Calu3 (cell line): ENCODE results near the gene STK38L. TPM values are rescaled to one million over a fixed set of nuclear protein-coding genes. Genes with fewer than 3 reads are reported as not detected.

Experiments used
- BruUV-seq: library from RNA; stranded (reverse); fragments of 400-500 nt; replicated peaks from 2 replicates; lab custom pipeline; 2021; lab: Mats Ljungman, UMichigan
- CTCF ChIA-PET: fragments of 300-600 bp; sonication (Branson Sonifier 250); formaldehyde crosslinking; loops from one replicate; lab custom pipeline; 2022; ENCODE audit warnings: antibody characterized with exemption; lab: Charles Lee
- DNase-seq: peaks from one replicate; pipeline ENCODE4 v3.0.0; 2022
- H3K27ac Mint-ChIP-seq: one replicate; pipeline ENCODE4 v1.8.0; 2022; ENCODE audit warnings: mixed read lengths; ENCODE audit not compliant: unreplicated experiment
- H3K27me3 Mint-ChIP-seq: one replicate; pipeline ENCODE4 v1.8.0; 2022; ENCODE audit warnings: mixed read lengths; ENCODE audit not compliant: unreplicated experiment
- H3K36me3 Mint-ChIP-seq: one replicate; pipeline ENCODE4 v1.8.0; 2022; ENCODE audit warnings: mild to moderate bottlenecking, moderate library complexity, mixed read lengths; ENCODE audit not compliant: insufficient read depth, unreplicated experiment
- H3K4me1 Mint-ChIP-seq: one replicate; pipeline ENCODE4 v1.8.0; 2022; ENCODE audit warnings: mild to moderate bottlenecking, low read depth, mixed read lengths; ENCODE audit not compliant: unreplicated experiment
- H3K4me3 Mint-ChIP-seq: one replicate; pipeline ENCODE4 v1.8.0; 2022; ENCODE audit warnings: mild to moderate bottlenecking, low read depth, moderate library complexity, mixed read lengths; ENCODE audit not compliant: unreplicated experiment
- H3K9me3 Mint-ChIP-seq: one replicate; pipeline ENCODE4 v1.8.0; 2022; ENCODE audit warnings: low read depth, mixed read lengths; ENCODE audit not compliant: unreplicated experiment
- CTCF ChIP-seq: fragments of 200-600 bp; IDR thresholded peaks from one replicate; pipeline ENCODE4 v1.8.0; 2022; ENCODE audit warnings: antibody characterized with exemption; ENCODE audit not compliant: unreplicated experiment
- intact Hi-C: fragments of 100-400 bp; cut with micrococcal nuclease; formaldehyde crosslinking; loops from one replicate; pipeline ENCODE4 v1.10.0; 2022; ENCODE audit not compliant: unreplicated experiment
- total RNA-seq: library from RNA; stranded (reverse); gene quantifications from 2 replicates; pipeline ENCODE4 v1.2.3, GENCODE V29; 2022

STK38L gene
- total RNA-seq, 1 experiment from 2014 or later: 24.6 TPM

DNA sequence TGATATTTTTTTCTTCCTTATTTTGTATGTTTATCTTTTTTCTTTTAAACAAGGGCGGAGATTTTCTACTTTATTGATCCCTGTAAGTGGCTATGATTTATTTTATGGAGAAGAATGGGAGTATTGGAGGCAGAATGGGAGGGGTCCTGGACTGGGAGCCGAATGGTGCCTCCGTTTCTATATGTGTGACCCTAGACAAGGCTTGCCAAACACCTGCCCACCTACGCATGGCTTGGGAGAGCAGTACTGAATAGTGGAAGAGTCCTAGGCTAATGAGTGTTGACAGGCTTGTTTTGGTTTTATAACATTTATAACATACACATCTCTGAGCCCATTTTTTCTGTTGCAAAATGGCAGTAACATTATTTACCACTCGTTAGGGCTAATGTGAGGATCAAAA, 29.0 kb downstream of the STK38L start:
- no peak for DNase-seq
- no peak for TF ChIP-seq CTCF
- H3K4me1 Mint-ChIP-seq: peaks cover 37% of the 10 kb centered on the region
- no peaks in the 10 kb centered on the region for H3K27me3 Mint-ChIP-seq
- intact Hi-C loops: no loop called here
- no TSS peak for BruUV-seq
- CTCF ChIA-PET: no interaction called here
- H3K9me3 Mint-ChIP-seq: no peaks in the 10 kb centered on the region
- H3K36me3 Mint-ChIP-seq: no peaks in the 10 kb centered on the region
- no peak overlapping the region for H3K27ac Mint-ChIP-seq
- H3K4me3 Mint-ChIP-seq: no peak overlapping the region

- intact Hi-C loops: no loop called here
- CTCF ChIA-PET: interaction anchor here (0.7 kb wide), 1 partner anchor 522 kb away, joined by 6 read pairs; no protein-coding TSS in a partner anchor
- BruUV-seq: no TSS peak
- Mint-ChIP-seq H3K4me1 (peaks cover 37% of the 10 kb centered on the region), H3K9me3 (no peaks in the 10 kb centered on the region), H3K4me3 (no peak overlapping the region), H3K27ac (no peak overlapping the region), H3K27me3 (no peaks in the 10 kb centered on the region), H3K36me3 (no peaks in the 10 kb centered on the region)
- TF ChIP-seq CTCF: no peak
- DNase-seq: no peak
Measured at GRCh38 chr12:27274706-27275105, 30.6 kb downstream of the STK38L start.

GRCh38 chr12:27276275-27276674, 32.2 kb downstream of the STK38L start:
- no peak overlapping the region for H3K4me3 Mint-ChIP-seq
- no peak overlapping the region for H3K27ac Mint-ChIP-seq
- DNase-seq: no peak
- intact Hi-C loops: no loop called here
- H3K9me3 Mint-ChIP-seq: no peaks in the 10 kb centered on the region
- CTCF ChIA-PET: interaction anchor here (0.6 kb wide), 1 partner anchor 38 kb away, joined by 3 read pairs; no protein-coding TSS in a partner anchor
- H3K27me3 Mint-ChIP-seq: no peaks in the 10 kb centered on the region
- BruUV-seq: no TSS peak
- TF ChIP-seq CTCF: no peak
- no peaks in the 10 kb centered on the region for H3K36me3 Mint-ChIP-seq
- peaks cover 37% of the 10 kb centered on the region for H3K4me1 Mint-ChIP-seq

DNA sequence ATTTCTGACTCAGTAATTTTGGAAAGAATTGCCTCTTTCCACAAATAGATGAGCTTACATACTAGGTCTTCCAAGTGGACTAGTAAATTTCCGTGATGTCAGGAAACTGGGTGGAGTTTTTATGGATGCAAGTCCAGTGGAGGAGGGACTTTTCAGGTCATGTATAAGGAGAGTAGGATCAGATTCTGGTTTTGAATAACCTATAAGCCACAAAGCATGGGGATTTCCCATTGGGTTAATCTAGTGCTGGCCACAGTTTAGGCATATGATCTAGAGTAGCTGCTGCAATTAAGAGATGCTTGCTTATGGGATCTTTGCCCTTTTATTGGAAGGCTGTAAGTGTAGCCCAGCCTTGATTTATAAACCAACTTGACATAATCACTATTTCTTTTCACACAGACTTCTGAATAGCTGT, 33.8 kb downstream of the STK38L start:
- no peaks in the 10 kb centered on the region for H3K36me3 Mint-ChIP-seq
- peaks cover 24% of the 10 kb centered on the region for H3K4me1 Mint-ChIP-seq
- H3K27ac Mint-ChIP-seq: peak overlapping the region; percentile 32
- intact Hi-C loops: no loop called here
- H3K4me3 Mint-ChIP-seq: no peak overlapping the region
- no peak for TF ChIP-seq CTCF
- H3K9me3 Mint-ChIP-seq: no peaks in the 10 kb centered on the region
- BruUV-seq: no TSS peak
- peak; percentile 2 for DNase-seq
- CTCF ChIA-PET: interaction anchor here (1.4 kb wide), 1 partner anchor 262 kb away, joined by 4 read pairs; no protein-coding TSS in a partner anchor
- H3K27me3 Mint-ChIP-seq: no peaks in the 10 kb centered on the region
